ENCODE data around the gene TNFRSF25.

TNFRSF25 gene

GRCh38 chr1:6489799-6490180, 23.8 kb upstream of the TNFRSF25 start:
- Histone ChIP-seq H3K79me2 (ENCODE audit: low read length) (no peaks in the 10 kb centered on the region), H3K36me3 (replicated peaks; ENCODE audit: low read depth, low read length) (no peaks in the 10 kb centered on the region), H3K27me3 (ENCODE audit: low read depth, low read length) (no peaks in the 10 kb centered on the region), H4K20me1 (ENCODE audit: insufficient read depth, low read length) (no peaks in the 10 kb centered on the region), H2AFZ (ENCODE audit: low read depth, low read length) (peak overlapping the region; percentile 71; the same call in 1 of the 2 replicates), H3K4me2 (ENCODE audit: low read length) (peak overlapping the region; percentile 88), H3K4me3 (ENCODE audit: low read length) (peak overlapping the region; percentile 98), H3K4me1 (ENCODE audit: low read length) (peaks cover 16% of the 10 kb centered on the region), H3K9ac (ENCODE audit: low read length) (peak overlapping the region; percentile 98), H3K9me3 (ENCODE audit: insufficient read depth, low read length) (no peaks in the 10 kb centered on the region), H3K27ac (ENCODE audit: low read length) (peak overlapping the region; percentile 61)
- TF ChIP-seq CTCF (IDR thresholded peaks at IDR 0.05; ENCODE audit: low read depth, low read length) (peak; percentile 69), EZH2phosphoT487 (IDR thresholded peaks at IDR 0.05; ENCODE audit: low read depth) (no peak)

- no peak for TF ChIP-seq CTCF (IDR thresholded peaks at IDR 0.05; ENCODE audit: low read depth, low read length)
- TF ChIP-seq EZH2phosphoT487 (IDR thresholded peaks at IDR 0.05; ENCODE audit: low read depth): no peak
- Histone ChIP-seq H3K4me3 (ENCODE audit: low read length) (peak overlapping the region; percentile 98), H3K79me2 (ENCODE audit: low read length) (no peaks in the 10 kb centered on the region), H3K4me2 (ENCODE audit: low read length) (peak overlapping the region; percentile 88), H3K4me1 (ENCODE audit: low read length) (peaks cover 16% of the 10 kb centered on the region), H2AFZ (ENCODE audit: low read depth, low read length) (no peak overlapping the region), H3K9me3 (ENCODE audit: insufficient read depth, low read length) (no peaks in the 10 kb centered on the region), H3K9ac (ENCODE audit: low read length) (no peak overlapping the region; the same call in 1 of the 2 replicates), H4K20me1 (ENCODE audit: insufficient read depth, low read length) (no peaks in the 10 kb centered on the region), H3K27me3 (ENCODE audit: low read depth, low read length) (no peaks in the 10 kb centered on the region), H3K27ac (ENCODE audit: low read length) (no peak overlapping the region), H3K36me3 (replicated peaks; ENCODE audit: low read depth, low read length) (no peaks in the 10 kb centered on the region)
These were observed 23.4 kb upstream of the TNFRSF25 start for GRCh38 chr1:6489383-6489765.

GRCh38 chr1:6488602-6489382, 22.8 kb upstream of the TNFRSF25 start:
- Histone ChIP-seq H3K27ac (ENCODE audit: low read length) (no peak overlapping the region), H3K9ac (ENCODE audit: low read length) (no peak overlapping the region), H3K4me1 (ENCODE audit: low read length) (peaks cover 16% of the 10 kb centered on the region), H3K36me3 (replicated peaks; ENCODE audit: low read depth, low read length) (no peaks in the 10 kb centered on the region), H2AFZ (ENCODE audit: low read depth, low read length) (no peak overlapping the region), H3K9me3 (ENCODE audit: insufficient read depth, low read length) (no peaks in the 10 kb centered on the region), H3K4me2 (ENCODE audit: low read length) (no peak overlapping the region), H3K27me3 (ENCODE audit: low read depth, low read length) (no peaks in the 10 kb centered on the region), H3K79me2 (ENCODE audit: low read length) (no peaks in the 10 kb centered on the region), H3K4me3 (ENCODE audit: low read length) (no peak overlapping the region), H4K20me1 (ENCODE audit: insufficient read depth, low read length) (no peaks in the 10 kb centered on the region)
- TF ChIP-seq CTCF (IDR thresholded peaks at IDR 0.05; ENCODE audit: low read depth, low read length) (no peak), EZH2phosphoT487 (IDR thresholded peaks at IDR 0.05; ENCODE audit: low read depth) (no peak)

DNA sequence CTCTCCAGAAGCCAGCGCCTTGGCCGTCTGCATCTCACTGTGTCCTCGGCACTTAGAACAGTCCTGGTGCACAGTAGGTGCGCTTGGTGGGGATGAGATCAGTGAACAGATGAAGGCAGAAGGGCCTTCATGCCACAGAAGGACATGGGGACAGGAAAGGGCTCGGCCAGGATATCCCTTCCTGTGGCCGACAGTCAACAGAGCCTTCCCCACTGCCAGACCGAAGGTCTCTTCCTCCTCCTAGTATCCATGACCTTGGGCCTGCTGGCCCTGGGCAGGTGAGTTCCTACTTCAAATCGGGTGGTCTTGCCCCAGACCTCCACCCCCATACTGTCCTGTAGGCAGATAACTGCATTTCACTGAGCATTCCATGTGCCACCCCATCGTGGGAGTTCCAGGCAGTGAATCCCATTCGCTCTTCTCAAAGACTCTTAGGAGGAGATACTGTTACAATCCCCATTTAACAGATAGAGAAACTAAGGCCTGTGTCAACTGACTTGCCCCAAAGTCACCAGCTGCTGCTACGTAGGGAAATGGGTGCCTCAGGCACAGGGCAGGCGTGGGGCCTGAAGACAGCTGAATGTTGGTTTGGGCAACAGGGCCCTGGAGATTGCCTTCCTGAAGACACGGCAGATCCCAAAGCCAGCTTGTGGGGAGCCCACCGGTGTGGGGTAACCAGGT, 22.0 kb upstream of the TNFRSF25 start:
- Histone ChIP-seq H3K4me1 (ENCODE audit: low read length) (peaks cover 16% of the 10 kb centered on the region), H4K20me1 (ENCODE audit: insufficient read depth, low read length) (no peaks in the 10 kb centered on the region), H3K4me2 (ENCODE audit: low read length) (no peak overlapping the region), H3K27me3 (ENCODE audit: low read depth, low read length) (no peaks in the 10 kb centered on the region), H2AFZ (ENCODE audit: low read depth, low read length) (no peak overlapping the region), H3K4me3 (ENCODE audit: low read length) (no peak overlapping the region), H3K9ac (ENCODE audit: low read length) (no peak overlapping the region), H3K27ac (ENCODE audit: low read length) (no peak overlapping the region), H3K36me3 (replicated peaks; ENCODE audit: low read depth, low read length) (no peaks in the 10 kb centered on the region), H3K9me3 (ENCODE audit: insufficient read depth, low read length) (no peaks in the 10 kb centered on the region), H3K79me2 (ENCODE audit: low read length) (no peaks in the 10 kb centered on the region)
- TF ChIP-seq EZH2phosphoT487 (IDR thresholded peaks at IDR 0.05; ENCODE audit: low read depth): no peak
- no peak for TF ChIP-seq CTCF (IDR thresholded peaks at IDR 0.05; ENCODE audit: low read depth, low read length)

Data from OCI-LY3 (cell line).